NOMO-1 treated with DMSO at 0.1 percent for 48 hours (cell line): ENCODE data around the gene TMEM163.

ENCODE experiments used
- DNase-seq: peaks from one replicate; lab custom pipeline; 2025; ENCODE audit not compliant: unreplicated experiment; lab: John Stamatoyannopoulos, UW

The TMEM163 gene

DNA sequence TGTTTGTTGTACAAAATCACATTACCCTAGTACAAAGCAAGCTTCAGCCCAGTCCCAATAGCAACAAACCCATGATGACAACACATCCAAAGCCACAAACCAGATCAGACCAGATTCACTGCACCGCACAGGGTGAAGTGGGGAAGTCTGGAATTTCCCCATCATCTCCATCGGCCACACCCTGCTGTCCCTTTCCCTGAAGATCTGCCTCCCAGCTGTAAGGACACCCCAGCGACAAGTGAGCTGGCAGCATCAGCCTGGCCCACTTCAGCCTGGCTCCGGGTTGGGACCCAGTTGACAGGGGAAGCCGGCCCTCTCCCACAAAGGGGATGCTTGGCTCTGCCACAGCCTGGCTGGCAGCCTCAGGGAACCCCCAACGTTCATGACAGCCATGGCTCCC is 257.3 kb downstream of the TMEM163 start:
- DNase-seq = no peak

DNA sequence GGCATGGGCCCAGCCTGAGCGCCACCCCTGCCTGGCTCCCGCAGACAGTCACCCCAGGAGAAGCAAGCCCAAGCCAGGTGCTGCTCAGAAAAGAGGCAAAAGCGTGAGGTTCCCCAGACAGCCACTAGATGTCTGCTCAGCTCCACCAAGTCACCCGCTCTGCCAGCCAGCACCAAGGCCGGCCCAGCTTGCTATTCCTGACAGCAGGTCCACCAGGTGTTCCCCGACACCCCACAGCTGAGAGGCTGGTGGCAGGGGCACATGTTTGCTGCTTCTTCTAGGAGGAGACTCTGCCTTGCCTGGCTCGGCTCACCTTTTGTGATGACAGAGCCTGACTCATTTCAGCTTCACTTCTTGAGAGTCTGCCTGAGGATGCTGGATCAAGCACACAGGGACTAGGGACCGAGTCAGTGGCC is 258.2 kb downstream of the TMEM163 start:
- DNase-seq = no peak

- no peak for DNase-seq
Observed at GRCh38 chr2:134459706-134460406, 258.9 kb downstream of the TMEM163 start.

- DNase-seq = no peak
Observed at GRCh38 chr2:134458950-134459349, 259.9 kb downstream of the TMEM163 start.

GRCh38 chr2:134458473-134458853 is 260.3 kb downstream of the TMEM163 start:
- no peak for DNase-seq

DNA sequence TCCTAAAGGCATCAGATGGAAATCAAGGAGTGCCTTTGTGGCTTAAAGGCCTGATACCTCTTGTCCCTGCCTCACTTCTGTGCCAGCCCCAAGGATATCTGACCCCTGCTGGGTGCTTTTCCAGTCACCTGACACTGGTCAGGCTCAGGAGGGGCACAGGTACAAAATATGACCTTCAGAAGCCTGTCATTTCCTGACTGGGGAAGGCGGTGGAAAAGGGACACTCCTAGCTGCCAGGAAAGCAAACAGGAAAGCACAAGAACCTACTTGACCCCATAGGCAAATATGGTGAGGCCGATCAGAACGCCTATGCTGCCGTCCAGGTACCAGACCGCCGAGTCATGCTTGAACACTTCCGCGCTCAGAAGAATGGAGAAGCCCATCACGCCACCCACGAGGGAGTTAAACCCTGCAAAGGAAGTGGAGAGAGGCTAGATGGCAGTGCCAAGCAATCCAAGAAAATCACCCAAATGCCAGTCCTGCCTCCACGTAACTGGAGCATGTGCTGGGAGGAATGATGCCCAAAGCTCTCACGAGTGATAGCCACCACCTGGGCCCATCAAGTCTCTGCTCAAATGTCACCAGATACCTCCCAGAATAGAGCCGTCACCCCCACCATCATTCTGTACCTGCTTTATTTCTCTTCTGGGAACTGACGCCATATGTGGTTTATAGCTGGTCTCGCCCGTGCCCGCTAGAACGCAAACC is 260.9 kb downstream of the TMEM163 start:
- no peak for DNase-seq

DNA sequence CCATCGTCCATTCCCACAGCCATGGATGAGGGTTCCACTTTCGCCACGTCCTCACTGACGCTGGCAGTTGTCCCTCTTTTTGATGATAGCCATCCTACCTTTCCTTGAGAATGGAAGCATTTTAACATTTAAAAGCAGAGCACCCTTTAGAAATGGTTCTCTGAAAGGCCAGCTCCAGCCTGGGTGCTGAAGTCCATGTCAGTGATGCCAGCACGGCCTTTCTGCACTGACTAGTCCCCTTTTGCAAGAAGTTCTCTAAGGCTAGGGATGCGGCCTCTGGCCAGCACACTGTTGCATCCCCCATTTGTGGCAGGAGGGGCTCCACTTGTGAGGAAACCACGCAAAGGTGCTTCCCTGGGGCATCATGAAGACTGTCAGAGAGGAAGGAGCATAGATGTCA is 261.4 kb downstream of the TMEM163 start:
- no peak for DNase-seq

GRCh38 chr2:134455426-134455825 is 263.4 kb downstream of the TMEM163 start:
- DNase-seq = no peak

- DNase-seq = no peak
Observed at GRCh38 chr2:134454931-134455330, 263.9 kb downstream of the TMEM163 start.

- DNase-seq = no peak
Observed at GRCh38 chr2:134454426-134454825, 264.4 kb downstream of the TMEM163 start.

DNA sequence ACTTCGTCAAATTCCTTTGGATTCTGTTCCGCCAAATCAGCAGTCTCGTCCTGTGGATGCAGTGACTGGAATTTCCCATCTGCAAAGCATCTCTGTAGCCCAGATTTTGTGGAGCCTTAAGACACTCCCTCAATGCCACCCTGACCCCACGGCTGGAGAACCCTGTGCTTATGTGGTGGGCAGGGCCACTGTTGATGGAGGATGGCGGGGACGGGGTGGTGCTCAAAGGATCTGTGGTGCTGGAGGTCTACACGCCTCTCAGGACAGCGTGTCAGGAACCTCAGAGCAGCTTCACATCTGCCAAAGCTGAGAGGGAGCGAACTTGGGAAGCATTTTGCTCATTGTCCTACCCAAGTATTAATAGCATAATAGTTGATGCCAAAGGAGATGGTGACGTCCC is 264.8 kb downstream of the TMEM163 start:
- no peak for DNase-seq

DNA sequence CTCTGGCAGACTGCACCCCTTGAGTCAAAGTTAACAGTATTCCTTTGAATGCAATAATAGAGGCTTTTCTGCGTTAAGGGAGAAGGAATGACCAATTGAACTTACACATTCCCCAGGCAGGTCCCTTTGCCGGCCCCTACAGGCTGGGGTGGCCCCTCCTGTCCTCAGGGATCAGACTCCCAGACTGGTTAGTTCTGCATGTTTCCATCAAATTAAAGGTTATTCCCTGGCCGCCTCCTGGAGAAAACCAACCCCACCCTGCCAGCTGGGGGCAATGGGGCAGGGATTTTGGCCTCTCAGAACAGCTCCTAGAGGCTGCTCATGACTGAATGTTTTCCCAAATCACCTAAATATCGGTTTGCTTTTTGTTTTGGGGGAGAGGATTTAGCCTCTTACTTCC is 265.3 kb downstream of the TMEM163 start:
- no peak for DNase-seq

GRCh38 chr2:134452042-134452733 is 266.6 kb downstream of the TMEM163 start:
- DNase-seq = no peak

- DNase-seq = no peak
Observed at GRCh38 chr2:134451347-134451630, 267.5 kb downstream of the TMEM163 start.

GRCh38 chr2:134449751-134450513 is 268.9 kb downstream of the TMEM163 start:
- no peak for DNase-seq

DNA sequence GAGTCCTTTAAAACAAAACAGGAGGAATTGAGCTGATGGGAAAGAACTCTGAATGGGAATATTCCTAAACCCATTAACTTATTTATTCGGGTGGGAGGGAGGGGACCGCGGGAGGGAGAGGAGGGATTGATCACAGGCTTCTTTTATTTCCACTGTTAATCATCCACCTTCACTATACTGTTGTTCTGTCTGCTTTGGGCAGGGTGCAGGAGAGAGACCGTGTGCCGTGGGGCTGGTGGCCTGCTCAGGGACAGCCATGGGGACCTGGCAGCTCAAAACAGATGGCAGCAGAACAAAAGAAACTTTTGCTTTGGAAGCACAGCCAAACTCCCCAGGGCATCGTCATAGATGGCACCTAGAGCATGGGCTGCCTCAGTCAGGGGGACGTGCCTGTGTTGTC is 269.6 kb downstream of the TMEM163 start:
- no peak for DNase-seq

- DNase-seq = no peak
Observed at GRCh38 chr2:134448650-134449049, 270.1 kb downstream of the TMEM163 start.

DNA sequence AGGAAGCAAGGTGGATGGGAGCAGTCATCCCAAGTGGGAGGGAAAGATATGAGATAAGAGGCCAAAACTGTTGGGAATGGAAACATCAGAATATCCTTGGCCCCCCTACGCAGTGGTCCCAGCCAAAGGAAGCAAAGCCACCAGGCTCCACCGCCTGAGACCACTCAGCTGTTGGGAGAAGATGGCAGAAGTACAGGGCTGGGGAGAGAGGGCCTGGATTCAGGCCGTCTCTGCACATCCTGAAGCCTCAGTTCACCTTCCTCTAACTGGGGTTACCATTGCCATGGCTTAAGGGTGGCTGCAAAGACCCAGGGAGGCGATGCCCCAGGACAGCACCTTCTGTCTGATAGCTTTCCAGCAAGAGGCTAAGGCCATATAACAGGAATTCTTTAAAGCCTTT is 271.1 kb downstream of the TMEM163 start:
- no peak for DNase-seq

DNA sequence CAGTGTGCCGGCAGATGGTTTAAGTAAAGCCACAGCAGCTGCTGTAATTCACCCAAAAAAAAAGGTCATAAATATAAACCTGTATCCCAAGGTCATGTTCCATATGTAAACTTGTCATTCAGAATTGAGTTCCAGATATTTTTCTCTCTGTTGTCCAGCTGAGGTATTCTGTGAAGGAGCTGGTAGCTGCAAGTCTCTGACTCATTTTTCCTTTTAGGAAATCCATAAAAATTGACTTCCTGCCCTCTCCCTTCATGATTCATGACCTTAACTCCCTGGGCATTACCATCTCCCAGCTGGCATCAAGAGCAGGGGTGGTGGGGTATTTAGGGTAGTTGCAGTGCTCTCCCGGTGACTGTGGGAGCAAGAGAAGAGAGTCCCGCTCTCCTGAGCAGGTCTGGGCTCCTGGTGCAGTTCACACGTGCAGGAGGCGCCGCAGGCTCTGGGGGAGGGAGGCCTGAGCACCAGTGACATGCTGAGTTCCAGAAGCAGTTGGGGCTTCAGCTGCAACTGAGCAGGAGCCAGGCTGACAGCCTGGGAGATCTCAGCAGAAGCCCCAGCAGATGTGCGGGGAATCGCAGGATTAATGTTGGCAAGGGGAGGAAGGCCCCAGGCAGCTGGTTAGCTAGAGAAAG is 272.3 kb downstream of the TMEM163 start:
- no peak for DNase-seq

- no peak for DNase-seq
Observed at GRCh38 chr2:134445985-134446382, 272.8 kb downstream of the TMEM163 start.

DNA sequence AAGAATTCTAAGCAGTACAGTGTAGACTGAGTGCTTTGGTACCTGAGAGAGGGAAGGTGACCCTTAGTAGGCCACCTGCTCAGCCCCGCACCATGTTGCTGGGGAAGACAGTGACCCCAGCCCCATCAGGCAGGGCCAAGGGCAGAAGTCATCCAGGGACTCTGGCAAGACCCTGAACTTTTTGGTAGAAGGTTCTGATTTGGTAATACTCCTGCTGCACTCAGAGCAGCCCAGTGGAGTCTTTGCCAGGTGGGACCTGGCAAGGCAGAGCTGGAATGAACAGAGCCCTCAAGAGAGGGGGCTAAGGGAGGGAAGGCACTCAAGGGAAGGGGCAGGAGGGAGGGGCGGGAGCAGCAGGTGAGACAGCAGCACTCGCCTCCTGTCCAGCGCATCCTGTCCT is 273.7 kb downstream of the TMEM163 start:
- DNase-seq = no peak
